Measurements from ENCODE around the gene TOX2.

The TOX2 gene

DNA sequence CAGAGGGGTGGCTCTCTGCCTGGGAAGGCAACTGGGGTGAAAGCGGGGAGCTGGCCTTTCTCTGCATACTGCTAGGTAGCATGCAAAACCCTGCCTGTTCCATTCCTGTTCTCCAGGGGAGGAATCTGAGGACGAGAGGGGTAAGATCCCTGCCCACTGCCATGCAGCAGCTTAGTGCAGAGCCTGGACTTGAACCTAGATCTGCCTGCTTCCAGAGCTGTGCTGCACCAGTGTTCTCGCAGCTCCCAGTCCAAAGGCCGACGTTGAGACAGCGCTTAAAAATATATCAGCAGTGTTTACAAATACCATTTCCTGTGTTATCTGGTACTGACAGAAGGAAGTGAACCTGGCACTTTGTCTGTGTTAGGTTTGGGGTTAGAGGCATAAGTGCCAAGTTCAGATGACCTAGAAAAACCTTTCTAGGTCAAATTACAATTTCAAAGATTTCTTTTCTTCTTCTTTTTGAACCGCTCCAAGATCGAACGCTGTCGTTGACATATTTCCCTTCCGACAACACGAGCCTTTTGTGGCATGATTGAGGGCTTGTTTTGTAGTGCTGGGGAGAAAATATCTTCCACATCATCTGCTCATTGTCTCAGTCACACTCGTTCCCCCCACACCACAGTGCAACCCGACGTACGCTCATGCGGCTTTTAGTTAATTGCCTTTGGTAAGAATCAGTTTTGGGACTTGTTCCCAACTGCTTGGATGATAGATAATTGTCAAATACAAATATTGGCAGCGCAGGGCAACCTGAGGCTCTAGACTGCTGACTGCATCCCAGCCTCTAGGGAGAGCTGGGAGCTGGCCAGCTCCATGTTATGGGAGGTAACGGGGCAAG is 44.6 kb downstream of the TOX2 start:
- no peak for DNase-seq (ENCODE audit: low read depth)

DNA sequence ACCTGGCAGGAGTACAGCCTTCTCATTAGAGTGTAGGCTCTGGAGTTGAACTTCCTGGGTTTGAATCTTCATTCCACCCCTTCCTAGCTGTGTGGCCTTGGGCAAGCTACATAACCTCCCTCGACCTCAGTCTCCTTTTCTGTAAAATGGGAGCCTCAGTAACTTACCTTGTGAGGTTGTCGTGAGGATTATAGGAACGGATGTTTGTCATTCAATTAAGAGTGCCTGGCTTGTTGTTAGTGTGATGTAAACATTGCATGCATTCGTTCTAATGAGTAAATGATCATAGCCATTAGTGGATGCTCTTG is 45.2 kb downstream of the TOX2 start:
- no peak for DNase-seq (ENCODE audit: low read depth)

DNA sequence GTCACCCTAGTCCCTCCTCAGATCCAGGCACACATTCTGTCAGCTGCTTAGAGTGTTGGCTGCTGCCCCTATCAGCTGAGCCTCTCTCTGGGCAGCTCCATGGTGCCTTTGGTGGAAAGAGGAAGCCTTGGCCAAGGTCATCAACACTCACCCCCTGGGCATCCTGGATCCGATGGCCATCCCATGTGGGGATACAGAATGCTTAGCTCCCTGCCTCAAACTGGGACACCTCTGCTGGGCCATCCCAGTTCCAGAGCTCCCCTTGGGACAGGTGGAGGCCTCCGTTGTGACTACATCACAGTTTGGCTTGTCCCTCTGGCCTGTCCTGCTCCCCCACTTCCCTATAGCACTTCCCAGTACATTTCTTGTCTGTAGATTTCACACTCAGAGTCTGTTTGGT is 45.6 kb downstream of the TOX2 start:
- no peak for DNase-seq (ENCODE audit: low read depth)

DNA sequence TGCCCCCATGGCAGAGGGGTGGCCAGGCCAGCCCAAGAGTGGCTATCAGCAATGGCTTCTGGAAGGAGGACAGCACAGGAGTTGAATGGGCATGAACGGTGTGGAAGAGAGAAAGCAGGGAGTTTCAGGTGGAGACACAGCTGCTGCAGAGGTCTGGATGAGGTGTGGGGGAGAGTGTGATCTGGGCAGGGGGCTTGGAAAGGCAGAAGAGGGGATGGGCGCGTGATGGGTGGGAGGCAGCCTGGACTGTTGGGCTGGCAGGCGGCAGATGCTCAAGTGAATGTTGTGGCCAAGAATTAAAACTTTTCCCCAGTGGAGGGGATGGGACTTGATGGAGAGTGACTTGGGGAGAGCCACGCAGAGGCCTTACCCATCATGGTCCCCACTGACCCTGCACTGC is 46.5 kb downstream of the TOX2 start:
- no peak for DNase-seq (ENCODE audit: low read depth)

DNA sequence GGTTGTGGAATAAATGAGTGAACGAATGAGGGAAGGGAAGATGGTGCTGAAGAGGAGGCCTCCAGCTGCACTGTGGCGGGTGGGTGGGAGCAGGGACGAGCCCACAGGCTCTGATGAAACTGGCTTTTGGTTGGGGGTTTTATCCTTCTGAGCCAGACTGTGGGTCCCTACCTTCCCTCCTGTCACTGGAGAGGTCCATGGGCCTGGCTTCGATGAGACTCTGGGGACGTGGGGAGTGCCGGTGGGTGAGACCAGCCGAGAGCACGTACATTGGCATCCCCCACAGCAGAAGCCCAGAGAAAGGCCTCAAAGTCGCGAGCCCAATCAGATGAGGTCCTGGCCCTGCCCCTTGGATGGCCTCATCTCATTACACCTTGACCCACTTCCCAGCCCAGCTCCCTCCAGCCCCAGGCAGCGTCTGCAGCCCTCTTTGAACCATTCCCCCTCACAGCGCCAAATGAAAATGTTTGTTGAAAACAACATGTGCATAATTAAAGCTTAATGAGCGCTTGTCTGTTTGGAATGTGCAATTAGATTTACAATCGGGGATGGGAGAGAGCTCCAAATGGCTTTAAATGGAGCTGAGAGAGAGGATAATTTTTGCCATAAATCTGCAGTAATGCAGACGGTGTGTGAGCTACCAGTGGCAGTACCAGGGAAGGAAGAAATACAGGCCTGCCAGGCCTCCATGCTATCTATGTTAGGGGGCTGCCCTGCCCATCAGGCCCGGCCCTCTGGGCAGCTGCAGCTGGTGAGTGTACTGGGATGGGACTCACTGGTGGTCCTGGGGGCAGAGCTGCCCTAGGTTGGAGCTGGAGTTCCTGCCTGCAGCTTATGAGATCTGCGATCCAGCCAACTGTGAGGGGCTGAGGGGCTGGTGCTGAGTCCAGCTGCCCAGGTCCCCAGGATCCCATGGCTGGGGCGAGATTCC is 47.2 kb downstream of the TOX2 start:
- no peak for DNase-seq (ENCODE audit: low read depth)

DNA sequence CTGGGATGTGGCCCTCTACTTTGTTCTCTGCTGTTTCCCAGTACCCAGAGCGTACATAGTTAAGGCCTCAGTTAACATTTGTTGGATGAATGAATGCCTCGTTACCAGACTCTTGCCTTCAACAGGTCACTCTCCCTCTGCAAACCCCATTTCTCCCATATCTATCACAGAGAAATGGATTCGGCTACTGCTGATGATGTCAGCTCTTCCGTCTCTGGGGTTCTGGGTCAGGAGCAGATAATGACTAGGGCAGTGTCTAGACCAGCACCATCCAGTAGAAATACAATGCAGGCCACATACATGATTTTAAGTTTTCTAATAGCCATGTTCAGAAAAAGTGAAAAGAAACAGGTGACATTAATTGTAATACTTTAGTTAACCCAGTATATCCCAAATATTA is 47.9 kb downstream of the TOX2 start:
- no peak for DNase-seq (ENCODE audit: low read depth)

DNA sequence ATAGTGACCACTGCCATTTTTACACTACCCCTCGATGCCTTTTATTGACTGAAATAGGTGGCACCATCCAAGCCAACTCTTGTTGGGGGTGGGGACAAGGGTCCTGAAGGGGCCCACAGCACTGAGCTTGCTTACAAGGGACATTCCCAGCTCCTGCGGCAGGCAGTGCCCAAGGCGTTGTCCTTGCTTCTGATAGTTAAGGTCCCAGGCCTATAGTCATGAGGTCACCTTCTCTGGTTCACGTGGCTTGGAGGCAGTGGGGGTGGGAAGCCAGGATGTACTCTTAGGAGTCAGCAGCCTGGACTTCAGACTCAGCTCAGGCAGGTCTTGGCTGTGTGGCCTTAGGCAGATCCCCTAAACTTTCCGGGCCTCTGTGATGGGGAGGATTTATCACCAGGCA is 48.6 kb downstream of the TOX2 start:
- no peak for DNase-seq (ENCODE audit: low read depth)

DNA sequence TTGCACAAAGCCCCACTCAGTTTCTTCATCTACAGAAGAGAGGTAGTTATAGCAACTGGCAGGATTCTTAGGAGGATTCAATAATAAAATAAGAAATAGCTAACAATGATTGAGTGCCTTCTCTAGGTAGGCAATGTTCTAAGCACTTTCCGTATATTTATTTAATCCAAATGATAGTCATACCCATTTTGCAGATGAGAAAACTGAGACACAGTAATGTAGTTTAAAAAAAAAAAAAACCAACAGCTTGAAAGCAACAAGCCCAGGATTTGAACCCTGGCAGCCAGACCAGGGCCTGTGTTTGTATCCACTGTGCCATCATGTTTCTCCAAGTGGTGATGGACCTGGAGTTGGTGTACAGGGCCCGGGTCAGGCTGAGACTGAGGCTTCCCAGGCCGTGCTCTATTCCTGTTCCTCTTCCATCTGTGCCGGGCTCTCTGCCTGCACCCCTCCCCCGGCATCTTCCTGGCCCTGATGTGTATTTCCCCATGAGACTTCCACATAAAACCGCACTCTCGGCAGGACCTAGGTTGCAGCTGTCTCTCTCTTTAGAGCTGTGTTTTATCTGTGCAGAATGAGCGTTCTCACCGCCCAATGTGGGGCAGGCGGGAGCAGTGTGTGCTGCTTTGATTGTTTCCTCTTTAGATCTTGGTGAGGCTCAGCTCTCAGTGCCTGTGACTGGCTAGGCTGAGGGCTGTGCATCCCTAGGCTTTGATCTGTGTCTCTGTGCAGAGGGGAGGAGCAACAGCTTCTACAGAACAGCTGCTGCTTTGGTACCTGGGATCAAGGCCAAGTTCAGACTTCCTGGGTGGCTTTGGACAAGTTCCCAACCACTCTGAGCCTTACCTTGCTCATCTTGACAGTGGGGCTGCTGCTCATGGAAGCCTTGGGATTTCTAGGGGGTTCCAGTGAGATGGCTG is 49.5 kb downstream of the TOX2 start:
- no peak for DNase-seq (ENCODE audit: low read depth)

DNA sequence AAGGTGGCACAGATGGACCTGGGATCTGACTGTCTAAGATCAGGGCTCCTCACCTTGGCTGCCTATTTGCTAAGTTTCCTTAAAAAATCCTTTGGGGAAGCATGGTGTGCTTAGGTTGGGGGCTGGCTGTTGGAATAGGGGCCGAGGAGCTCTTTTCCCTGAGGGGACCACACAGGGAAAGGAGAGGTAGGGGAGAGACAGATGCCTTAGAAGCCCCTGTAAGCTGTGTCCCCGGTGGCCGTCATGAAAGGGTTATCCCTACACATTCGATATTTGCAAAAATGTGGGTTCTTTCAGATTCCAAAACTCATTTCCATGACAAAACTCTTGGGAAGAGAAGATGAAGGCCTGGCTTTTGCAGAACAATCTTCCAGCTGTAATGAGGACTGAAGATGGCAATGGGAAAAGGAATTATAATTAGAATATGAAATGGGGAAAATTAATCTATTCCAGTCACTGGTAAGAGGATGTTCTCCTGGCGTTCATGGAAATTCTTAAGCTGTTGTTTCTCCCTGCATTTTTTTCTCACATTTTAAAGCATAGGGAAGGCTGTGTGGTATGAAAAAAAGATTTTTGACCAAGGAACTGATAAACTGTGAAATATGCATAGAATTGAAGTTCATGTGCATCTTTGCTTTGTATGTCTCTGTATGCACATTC is 53.8 kb downstream of the TOX2 start:
- DNase-seq (ENCODE audit: low read depth): no peak

DNA sequence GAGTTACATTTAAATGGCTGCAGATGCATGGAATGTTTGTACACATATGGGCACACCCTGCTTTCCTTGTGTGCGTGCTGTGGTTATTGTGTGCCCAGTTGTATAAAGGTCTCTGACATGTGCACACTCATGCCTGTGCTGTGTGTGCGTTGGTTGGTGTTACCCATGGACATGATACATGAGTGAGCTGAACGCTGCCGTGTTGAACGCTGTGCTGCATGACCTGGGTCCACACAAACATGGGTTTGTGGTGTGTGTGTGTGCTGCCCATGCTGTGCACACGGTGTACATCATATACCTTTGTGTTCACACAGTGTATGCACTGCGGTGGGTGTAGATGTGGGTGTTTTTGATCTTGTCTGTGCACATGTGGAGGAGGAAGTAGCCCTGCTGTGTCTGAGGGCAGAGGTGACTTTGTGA is 54.4 kb downstream of the TOX2 start:
- no peak for DNase-seq (ENCODE audit: low read depth)

DNA sequence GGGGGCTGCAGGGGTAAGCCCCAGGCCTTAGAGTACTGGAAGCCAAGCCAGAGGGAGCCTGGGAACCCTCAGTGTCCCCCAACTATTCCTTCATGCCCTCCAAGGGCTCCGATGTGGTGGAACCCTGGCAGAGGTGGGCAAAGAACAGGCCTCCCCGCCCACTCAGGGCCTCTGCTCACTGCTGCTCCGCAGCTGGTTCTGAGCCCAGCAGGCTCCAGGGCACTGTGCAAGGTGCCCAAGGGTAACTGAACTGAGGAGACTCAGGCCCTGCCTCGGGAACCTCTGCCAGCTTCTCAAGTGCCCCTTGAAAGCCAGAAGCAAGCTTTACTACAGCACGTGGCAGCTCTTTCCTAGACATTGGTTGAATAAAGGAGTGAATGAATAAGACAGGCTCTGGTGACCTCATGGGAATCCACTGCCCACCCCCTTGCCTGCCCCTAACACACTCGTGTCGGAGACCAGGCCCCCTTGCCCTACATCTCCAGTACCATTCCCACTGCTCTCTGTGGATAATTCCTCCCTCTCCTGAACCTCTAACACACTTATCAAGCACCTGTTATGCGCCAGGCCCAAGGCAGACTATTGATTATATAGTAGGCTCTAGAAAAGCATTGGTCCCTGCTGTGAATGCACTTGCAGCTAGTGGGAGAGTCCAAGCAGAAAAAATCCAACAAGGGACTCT is 55.0 kb downstream of the TOX2 start:
- DNase-seq (ENCODE audit: low read depth): no peak

DNA sequence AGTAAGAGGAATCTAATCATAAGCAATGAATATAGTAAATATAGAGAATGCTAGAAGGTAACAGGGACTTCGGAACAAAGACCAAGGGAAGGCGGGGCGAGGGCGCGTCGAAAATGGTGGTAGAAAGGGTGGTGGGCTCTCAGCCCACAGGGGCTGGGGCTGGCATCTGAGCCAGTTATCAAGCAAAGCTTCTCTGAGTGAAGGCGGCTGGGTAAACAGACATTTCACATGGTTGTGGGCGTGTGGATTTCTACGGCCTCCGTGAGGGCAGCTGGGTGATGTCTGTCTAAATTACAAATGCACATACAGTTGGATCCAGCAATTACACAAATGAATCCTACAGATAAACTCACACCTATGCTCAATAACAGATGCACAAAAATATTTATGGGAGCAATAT is 56.6 kb downstream of the TOX2 start:
- DNase-seq (ENCODE audit: low read depth): no peak

DNA sequence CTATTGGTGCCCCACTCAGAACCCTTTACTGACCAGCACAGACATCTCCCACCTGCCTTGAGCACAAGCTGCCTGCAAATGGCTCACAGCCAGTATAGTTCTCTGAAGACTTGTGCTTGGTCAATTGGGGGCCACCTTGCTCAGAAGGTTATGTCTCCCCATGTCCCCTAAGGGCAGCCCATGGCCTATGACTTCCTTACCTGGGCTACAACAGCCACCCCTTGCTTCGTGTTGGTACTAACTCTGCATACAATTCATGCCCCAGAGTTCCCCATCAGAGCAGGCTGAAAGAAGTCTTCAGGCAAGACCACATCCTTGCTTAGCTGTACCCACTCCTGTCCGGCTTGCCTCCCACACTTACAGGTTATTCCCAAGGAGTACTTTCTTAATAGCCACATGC is 57.4 kb downstream of the TOX2 start:
- DNase-seq (ENCODE audit: low read depth): no peak

DNA sequence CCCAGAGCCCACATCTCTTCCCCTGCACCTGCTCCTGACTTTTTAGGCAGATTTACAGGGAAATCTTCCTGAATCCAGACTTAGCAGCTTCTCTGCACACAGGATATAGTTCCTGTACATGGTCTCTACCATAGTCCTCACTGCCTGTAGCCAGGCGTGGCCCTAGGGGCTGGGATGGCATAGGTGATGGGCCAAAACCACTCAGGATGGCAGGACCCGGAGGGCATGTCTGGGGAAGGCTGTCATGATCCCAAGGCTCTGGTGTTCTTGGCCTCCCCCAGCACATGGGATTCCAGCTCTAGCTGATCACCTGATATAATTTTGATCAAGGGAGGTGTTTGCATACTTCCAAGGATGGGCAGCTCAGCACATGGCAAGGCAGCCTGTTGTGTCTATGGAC is 58.0 kb downstream of the TOX2 start:
- DNase-seq (ENCODE audit: low read depth): no peak

DNA sequence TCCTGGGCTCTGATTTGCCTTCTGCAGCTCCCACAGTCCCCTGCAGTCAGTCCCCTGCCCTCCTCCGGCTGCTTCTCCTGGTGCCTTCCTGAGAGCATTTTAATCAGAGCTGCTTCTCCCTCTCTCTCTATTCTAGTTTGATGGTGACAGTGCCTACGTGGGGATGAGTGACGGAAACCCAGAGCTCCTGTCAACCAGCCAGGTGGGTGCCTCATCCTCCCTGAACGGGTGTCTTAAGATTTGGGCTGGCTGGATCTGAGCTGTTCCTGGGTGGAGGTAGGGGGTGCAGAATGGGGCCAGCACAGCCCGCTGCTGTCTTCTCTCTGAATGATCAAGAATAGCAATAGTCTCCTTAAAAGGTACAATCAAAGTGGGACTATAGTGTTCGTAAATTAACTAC is 58.6 kb downstream of the TOX2 start:
- DNase-seq (ENCODE audit: low read depth): no peak

DNA sequence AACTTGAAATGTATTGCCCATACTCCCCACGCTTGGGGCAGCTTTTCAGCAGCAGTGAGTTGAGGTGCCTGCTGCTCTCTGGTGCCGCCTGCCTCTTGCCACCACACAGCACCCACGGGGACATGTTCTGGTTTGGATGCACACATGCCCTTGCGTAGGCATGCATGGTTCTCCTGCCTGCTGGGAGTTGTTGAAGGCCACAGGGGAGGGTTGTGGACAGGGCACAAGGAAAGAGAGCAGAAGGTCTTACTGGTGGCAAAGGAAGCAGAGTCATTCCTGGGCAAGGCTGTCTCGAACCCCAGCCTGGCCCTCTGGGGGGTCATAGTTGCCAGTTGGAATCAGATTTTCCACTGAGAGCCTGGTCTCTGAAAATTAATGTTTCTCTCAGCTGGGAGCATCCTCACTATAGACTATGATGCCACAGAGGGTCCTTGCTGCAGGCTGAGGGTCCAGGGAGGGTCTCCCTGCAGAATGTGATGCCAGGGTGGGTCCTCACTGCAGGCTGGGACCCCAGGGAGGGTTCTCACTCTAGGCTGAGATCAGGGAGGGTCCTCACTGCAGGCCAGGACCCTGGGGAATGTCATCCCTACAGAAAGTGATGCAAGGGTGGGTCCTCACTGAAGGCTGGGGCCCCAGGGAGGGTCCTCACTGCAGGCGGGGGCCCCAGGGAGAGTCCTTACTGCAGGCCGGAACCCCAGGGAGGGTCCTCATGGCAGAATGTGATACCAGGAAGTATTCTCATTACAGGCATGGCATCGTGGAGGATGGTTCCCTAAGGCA is 59.2 kb downstream of the TOX2 start:
- DNase-seq (ENCODE audit: low read depth): no peak

DNA sequence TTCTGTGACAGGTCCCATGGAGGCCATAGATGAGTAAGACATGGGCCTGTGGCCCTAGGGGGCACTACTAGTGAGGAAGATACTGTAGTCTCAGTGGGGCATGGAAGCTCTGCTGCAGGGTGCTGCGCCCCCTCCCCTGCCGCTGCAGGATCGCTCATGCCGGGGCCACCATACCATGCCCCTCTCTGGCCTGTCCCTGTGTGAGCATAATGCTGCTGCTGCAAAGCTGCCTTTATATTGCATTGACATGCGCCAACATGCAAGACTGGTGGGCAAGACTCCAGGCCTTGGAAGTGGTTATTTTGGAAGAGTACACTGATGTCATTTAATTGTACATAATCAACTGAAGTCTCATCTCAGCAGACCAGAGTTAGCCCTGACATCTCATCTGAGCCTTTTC is 60.0 kb downstream of the TOX2 start:
- no peak for DNase-seq (ENCODE audit: low read depth)

DNA sequence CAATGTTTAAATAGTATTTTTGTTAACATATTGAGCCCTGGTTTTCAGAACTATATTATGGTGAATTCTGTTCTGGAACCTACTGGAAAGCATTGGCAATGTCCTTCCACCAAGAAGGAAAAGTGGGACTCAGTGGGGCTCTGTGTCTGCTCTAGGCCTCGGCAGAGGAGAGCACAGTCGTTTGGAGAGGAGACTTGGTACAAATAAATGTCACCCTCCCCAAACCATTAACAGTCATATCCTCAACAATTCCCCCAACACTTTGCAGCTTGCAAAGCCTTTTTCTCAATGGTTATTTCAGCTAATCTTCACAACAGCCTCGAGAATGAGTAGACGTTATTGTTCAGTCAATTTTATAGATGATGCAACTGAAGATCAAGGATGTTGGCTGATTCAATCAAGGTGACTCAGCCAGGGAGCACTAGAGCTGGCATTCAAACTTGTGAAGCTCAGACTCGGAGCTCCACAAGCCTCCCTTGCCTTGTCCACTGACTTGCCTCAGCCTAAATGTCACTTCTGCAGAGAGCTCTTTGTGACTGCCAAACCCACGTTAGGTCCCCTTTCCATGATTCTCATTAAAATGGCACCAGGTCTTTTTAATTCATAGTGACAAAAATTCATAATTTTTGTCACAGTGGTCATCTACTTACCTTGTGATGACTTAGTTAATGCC is 60.6 kb downstream of the TOX2 start:
- no peak for DNase-seq (ENCODE audit: low read depth)

DNA sequence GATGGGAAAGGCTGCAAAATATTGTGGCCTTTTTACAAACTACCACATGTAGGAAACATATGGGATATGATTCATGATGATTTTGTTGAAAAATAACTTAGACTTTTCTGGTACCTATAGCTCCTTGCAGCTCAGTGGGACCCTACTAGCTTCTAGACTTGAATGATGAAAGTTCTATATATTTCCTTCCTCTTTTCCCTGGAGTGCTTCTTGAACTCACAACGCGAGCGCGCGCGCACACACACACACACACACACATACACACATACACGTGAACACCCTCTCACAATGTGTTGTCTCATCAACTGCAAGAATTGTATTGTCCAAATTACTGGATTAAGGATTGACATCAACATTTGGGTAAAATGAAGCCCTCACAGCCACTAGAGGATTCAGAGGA is 61.9 kb downstream of the TOX2 start:
- DNase-seq (ENCODE audit: low read depth): no peak

DNA sequence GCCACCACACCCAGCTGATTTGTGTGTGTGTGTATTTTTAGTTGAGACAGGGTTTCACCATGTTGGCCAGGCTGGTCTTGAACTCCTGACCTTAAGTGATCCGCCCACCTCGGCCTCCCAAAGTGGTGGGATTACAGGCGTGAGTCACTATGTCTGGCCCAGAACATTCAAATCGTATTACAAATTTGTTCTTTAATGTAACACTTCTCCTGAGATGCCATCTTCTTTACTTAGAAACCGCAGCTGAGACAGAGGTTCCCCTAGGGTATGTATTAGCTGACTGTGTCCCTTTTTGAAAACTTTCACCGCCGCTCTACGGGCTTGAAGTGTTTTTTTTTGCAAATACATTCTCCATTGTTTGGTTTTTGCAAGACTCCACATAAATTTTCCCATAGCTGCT is 62.6 kb downstream of the TOX2 start:
- no peak for DNase-seq (ENCODE audit: low read depth)

Data from activated T-cell treated with anti-CD3 and anti-CD28 coated beads for 48 hours (primary cell).